Brain microvascular endothelial cell (primary cell): ENCODE results near the gene INVS.

ENCODE experiments used
- DNase-seq: peaks from one replicate; pipeline ENCODE4 v3.0.0-alpha.2; 2020
- H3K27ac ChIP-seq: fragments of 250-450 bp; sonication (Bioruptor Pico); 2 replicates; pipeline ENCODE4 v1.5.1; 2020; ENCODE audit warnings: mild to moderate bottlenecking, moderate library complexity
- H3K27me3 ChIP-seq: fragments of 250-450 bp; sonication (Bioruptor Pico); replicated peaks from 2 replicates; pipeline ENCODE4 v1.5.1; 2020; ENCODE audit warnings: mild to moderate bottlenecking
- H3K36me3 ChIP-seq: fragments of 250-450 bp; sonication (Bioruptor Pico); replicated peaks from 2 replicates; pipeline ENCODE4 v1.5.1; 2020; ENCODE audit warnings: mild to moderate bottlenecking
- H3K4me3 ChIP-seq: 2 replicates; pipeline ENCODE4 v1.5.1; 2011; ENCODE audit warnings: low read depth, mild to moderate bottlenecking, control low read depth, low read length, moderate library complexity
- in situ Hi-C: cut with HindIII; loops from 2 replicates; pipeline ENCODE4 v1.10.0; 2017; ENCODE audit warnings: low sequenced_read_pairs, low pct_ligation_motif_present
- TF ChIP-seq, protein P1 (sequence below): IDR thresholded peaks from 2 replicates; pipeline ENCODE4 v1.5.1; 2011; ENCODE audit warnings: low read depth, mild to moderate bottlenecking, moderate library complexity, low read length, control low read depth, inconsistent platforms; ENCODE audit errors: missing control alignments

The INVS gene

DNA sequence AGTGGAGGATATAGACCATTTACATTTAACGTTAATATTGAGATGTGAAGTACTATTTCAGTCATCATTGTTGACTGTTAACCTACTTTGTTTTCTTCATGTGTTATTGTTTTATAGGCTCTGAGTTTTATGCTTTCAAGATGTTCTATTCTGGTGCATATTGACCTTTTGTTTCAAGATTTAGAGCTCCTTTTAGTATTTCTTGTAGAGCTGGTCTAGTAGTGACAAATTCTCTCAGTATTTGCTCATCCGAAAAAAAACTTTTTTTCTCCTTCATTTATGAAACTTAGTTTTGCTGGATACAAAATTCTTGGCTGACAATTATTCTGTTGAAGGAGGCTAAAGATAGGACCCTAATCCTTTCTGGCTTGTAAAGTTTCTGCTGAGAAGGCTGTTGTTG lies 91.3 kb downstream of the INVS start:
- Histone ChIP-seq H3K4me3 (no peak overlapping the region), H3K27me3 (no peaks in the 10 kb centered on the region), H3K27ac (no peak overlapping the region), H3K36me3 (no peaks in the 10 kb centered on the region)
- no peak for DNase-seq
- TF ChIP-seq, protein P1, sequence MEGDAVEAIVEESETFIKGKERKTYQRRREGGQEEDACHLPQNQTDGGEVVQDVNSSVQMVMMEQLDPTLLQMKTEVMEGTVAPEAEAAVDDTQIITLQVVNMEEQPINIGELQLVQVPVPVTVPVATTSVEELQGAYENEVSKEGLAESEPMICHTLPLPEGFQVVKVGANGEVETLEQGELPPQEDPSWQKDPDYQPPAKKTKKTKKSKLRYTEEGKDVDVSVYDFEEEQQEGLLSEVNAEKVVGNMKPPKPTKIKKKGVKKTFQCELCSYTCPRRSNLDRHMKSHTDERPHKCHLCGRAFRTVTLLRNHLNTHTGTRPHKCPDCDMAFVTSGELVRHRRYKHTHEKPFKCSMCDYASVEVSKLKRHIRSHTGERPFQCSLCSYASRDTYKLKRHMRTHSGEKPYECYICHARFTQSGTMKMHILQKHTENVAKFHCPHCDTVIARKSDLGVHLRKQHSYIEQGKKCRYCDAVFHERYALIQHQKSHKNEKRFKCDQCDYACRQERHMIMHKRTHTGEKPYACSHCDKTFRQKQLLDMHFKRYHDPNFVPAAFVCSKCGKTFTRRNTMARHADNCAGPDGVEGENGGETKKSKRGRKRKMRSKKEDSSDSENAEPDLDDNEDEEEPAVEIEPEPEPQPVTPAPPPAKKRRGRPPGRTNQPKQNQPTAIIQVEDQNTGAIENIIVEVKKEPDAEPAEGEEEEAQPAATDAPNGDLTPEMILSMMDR: no peak
- in situ Hi-C loops: no loop called here

DNA sequence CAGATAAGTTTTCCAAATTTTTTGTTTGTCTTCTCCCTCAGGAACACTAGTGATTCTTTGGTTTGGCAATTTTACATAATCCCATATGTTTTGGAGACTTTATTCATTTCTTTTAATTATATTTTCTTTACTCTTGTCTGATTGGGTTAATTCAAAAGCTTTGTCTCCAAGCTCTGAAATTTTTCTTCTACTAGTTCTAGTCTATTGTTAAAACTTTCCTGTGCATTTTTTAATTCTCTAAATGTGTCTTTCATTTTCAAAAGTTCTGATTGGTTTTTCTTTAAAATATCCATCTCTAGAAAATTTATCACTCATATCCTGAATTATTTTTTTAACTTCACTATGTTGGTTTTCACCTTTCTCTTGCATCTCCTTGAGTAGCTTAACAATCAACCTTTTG lies 92.2 kb downstream of the INVS start:
- TF ChIP-seq, protein P1: no peak
- no peak overlapping the region for H3K27ac ChIP-seq
- in situ Hi-C loops: no loop called here
- no peak overlapping the region for H3K4me3 ChIP-seq
- DNase-seq: no peak
- H3K36me3 ChIP-seq: no peaks in the 10 kb centered on the region
- H3K27me3 ChIP-seq: no peaks in the 10 kb centered on the region

- DNase-seq: no peak
- TF ChIP-seq, protein P1: no peak
- Histone ChIP-seq H3K27me3 (no peaks in the 10 kb centered on the region), H3K4me3 (no peak overlapping the region), H3K27ac (no peak overlapping the region), H3K36me3 (no peaks in the 10 kb centered on the region)
- in situ Hi-C loops: no loop called here
Observed at GRCh38 chr9:100193078-100193477, 94.0 kb downstream of the INVS start.

- no peak for DNase-seq
- H3K4me3 ChIP-seq: no peak overlapping the region
- TF ChIP-seq, protein P1: no peak
- in situ Hi-C loops: no loop called here
- no peaks in the 10 kb centered on the region for H3K36me3 ChIP-seq
- H3K27ac ChIP-seq: no peak overlapping the region
- no peaks in the 10 kb centered on the region for H3K27me3 ChIP-seq
Observed at GRCh38 chr9:100196215-100196614, 97.2 kb downstream of the INVS start.

GRCh38 chr9:100196828-100197227 lies 97.8 kb downstream of the INVS start:
- no peak for DNase-seq
- Histone ChIP-seq H3K27ac (no peak overlapping the region), H3K4me3 (no peak overlapping the region), H3K27me3 (no peaks in the 10 kb centered on the region), H3K36me3 (no peaks in the 10 kb centered on the region)
- in situ Hi-C loops: no loop called here
- TF ChIP-seq, protein P1: no peak

DNA sequence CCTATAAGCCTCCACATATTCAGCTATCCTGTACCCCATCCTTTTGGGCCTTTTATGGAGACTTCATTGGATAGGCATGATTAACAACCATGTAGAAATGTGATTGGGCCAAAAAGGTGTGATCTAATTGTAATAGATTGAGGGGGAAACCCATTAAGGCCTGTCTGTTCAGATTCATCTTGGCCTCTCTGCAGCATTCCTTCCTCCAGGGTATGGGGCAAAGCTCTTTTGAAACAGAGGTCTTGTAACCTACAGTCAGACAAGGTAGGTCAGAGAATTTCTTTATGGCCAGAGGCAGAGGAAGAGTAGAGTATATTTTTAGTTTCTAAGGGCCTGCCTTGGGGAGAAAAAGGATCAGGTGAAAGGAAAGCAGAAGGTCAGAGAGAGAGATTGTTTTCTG lies 98.5 kb downstream of the INVS start:
- no peak overlapping the region for H3K4me3 ChIP-seq
- H3K27me3 ChIP-seq: no peaks in the 10 kb centered on the region
- DNase-seq: no peak
- TF ChIP-seq, protein P1: no peak
- in situ Hi-C loops: no loop called here
- no peak overlapping the region for H3K27ac ChIP-seq
- H3K36me3 ChIP-seq: no peaks in the 10 kb centered on the region
